GM12892 (cell line): ENCODE results near the gene CDH11.

Source experiments
- POLR2A ChIP-seq: IDR thresholded peaks from 2 replicates; pipeline ENCODE4 v1.6.1; 2011; ENCODE audit warnings: low read depth, low read length, control low read depth
- TAF1 ChIP-seq: IDR thresholded peaks from 2 replicates; pipeline ENCODE4 v1.6.1; 2011; ENCODE audit warnings: low read depth, mild to moderate bottlenecking, control low read depth, low read length, borderline replicate concordance

GRCh38 chr16:65153365-65154105, 31.7 kb upstream of the CDH11 start:
- TF ChIP-seq POLR2A, result no peak
- TF ChIP-seq TAF1, result no peak
